HG02798 (cell line): Measurements from ENCODE around the gene NT5C1A.

Source experiments
- ATAC-seq: cut with Tn5 transposase; IDR thresholded peaks from one replicate; pipeline ENCODE4 v1.9.1; 2021; ENCODE audit warnings: mild to moderate bottlenecking; ENCODE audit not compliant: unreplicated experiment, poor library complexity

The NT5C1A gene

GRCh38 chr1:39671793-39672550 lies at the start of gene NT5C1A:
Gene NT5C1A (minus strand): TSS chr1:39672107. CDS start chr1:39672038, 69 bp downstream.
- ATAC-seq, result peak; percentile 32

- no peak for ATAC-seq
These were observed 49.8 kb upstream of the NT5C1A start for GRCh38 chr1:39721664-39722063.

- ATAC-seq, result no peak
These were observed 48.4 kb upstream of the NT5C1A start for GRCh38 chr1:39720094-39720999.

GRCh38 chr1:39717809-39718208 lies 45.9 kb upstream of the NT5C1A start:
- ATAC-seq, result no peak

GRCh38 chr1:39713557-39713956 lies 41.6 kb upstream of the NT5C1A start:
- ATAC-seq, result no peak

- ATAC-seq, result no peak
These were observed 40.0 kb upstream of the NT5C1A start for GRCh38 chr1:39711966-39712340.

- no peak for ATAC-seq
These were observed 39.4 kb upstream of the NT5C1A start for GRCh38 chr1:39711104-39711965.

GRCh38 chr1:39707506-39707905 lies 35.6 kb upstream of the NT5C1A start:
- ATAC-seq, result no peak

- no peak for ATAC-seq
These were observed 32.9 kb upstream of the NT5C1A start for GRCh38 chr1:39704757-39705156.

- no peak for ATAC-seq
These were observed 29.1 kb upstream of the NT5C1A start for GRCh38 chr1:39701049-39701439.

GRCh38 chr1:39700348-39700747 lies 28.4 kb upstream of the NT5C1A start:
- ATAC-seq, result no peak

- ATAC-seq, result no peak
These were observed 27.5 kb upstream of the NT5C1A start for GRCh38 chr1:39699419-39699818.

- ATAC-seq, result no peak
These were observed 26.7 kb upstream of the NT5C1A start for GRCh38 chr1:39698568-39698967.

GRCh38 chr1:39696448-39696847 lies 24.5 kb upstream of the NT5C1A start:
- no peak for ATAC-seq

GRCh38 chr1:39695016-39695415 lies 23.1 kb upstream of the NT5C1A start:
- no peak for ATAC-seq

GRCh38 chr1:39694026-39694425 lies 22.1 kb upstream of the NT5C1A start:
- ATAC-seq, result no peak

- ATAC-seq, result no peak
These were observed 20.5 kb upstream of the NT5C1A start for GRCh38 chr1:39692152-39693074.

- peak; percentile 89 for ATAC-seq
These were observed 19.7 kb upstream of the NT5C1A start, which contains the start of gene HPCAL4 for GRCh38 chr1:39691383-39692151. Gene HPCAL4 (minus strand): TSS chr1:39691433. CDS start chr1:39684603, 6,830 bp downstream.
